ENCODE results near the gene CORO7.

- TF ChIP-seq CTCF (IDR thresholded peaks at IDR 0.05; ENCODE audit: borderline replicate concordance, extremely low read depth, low read length, poor library complexity, severe bottlenecking) = no peak
- no peak for TF ChIP-seq EZH2 (IDR thresholded peaks at IDR 0.05; ENCODE audit: borderline replicate concordance, low read depth, low read length, severe bottlenecking)
These were observed 54.5 kb downstream of the CORO7 start for GRCh38 chr16:4361944-4362311.
